Stimulated activated CD4-positive, alpha-beta T cell treated with anti-CD3 and anti-CD28 coated beads, Interleukin-1b, Interleukin-23, amount 100 ng/mL, for 24 hours (primary cell): ENCODE data around the gene WIPF3.

Experiments
- DNase-seq, 4 experiments: peaks; one replicate each; pipeline ENCODE4 v3.0.0-alpha.2; 2020; ENCODE audit warnings: low read depth in 4 of 4, low spot score in 1 of 4

Gene WIPF3

GRCh38 chr7:29808075-29808801, 1.9 kb downstream of the WIPF3 start:
- DNase-seq = no peak

GRCh38 chr7:29809533-29810155, 3.3 kb downstream of the WIPF3 start:
- no peak for DNase-seq

- no peak for DNase-seq
These were observed 4.0 kb downstream of the WIPF3 start for GRCh38 chr7:29810297-29810696.

GRCh38 chr7:29810813-29811482, 4.6 kb downstream of the WIPF3 start:
- DNase-seq = no peak

GRCh38 chr7:29811586-29811985, 5.3 kb downstream of the WIPF3 start:
- no peak for DNase-seq

GRCh38 chr7:29812185-29812876, 6.0 kb downstream of the WIPF3 start:
- DNase-seq = no peak

- no peak for DNase-seq
These were observed 9.1 kb downstream of the WIPF3 start for GRCh38 chr7:29815181-29816105.

- no peak for DNase-seq
These were observed 12.0 kb downstream of the WIPF3 start for GRCh38 chr7:29818308-29818707.

GRCh38 chr7:29825775-29826529, 19.6 kb downstream of the WIPF3 start:
- DNase-seq = no peak

- DNase-seq = no peak
These were observed 20.2 kb downstream of the WIPF3 start for GRCh38 chr7:29826530-29826822.

GRCh38 chr7:29826904-29827303, 20.6 kb downstream of the WIPF3 start:
- no peak for DNase-seq

- DNase-seq = no peak
These were observed 25.4 kb downstream of the WIPF3 start for GRCh38 chr7:29831705-29832104.

- DNase-seq = no peak
These were observed 27.6 kb downstream of the WIPF3 start for GRCh38 chr7:29833929-29834328.

GRCh38 chr7:29835718-29836117, 29.4 kb downstream of the WIPF3 start:
- no peak for DNase-seq

- DNase-seq = no peak
These were observed 33.0 kb downstream of the WIPF3 start for GRCh38 chr7:29839302-29839701.

- no peak for DNase-seq
These were observed 33.6 kb downstream of the WIPF3 start for GRCh38 chr7:29839921-29840320.

GRCh38 chr7:29840701-29841100, 34.4 kb downstream of the WIPF3 start:
- no peak for DNase-seq

GRCh38 chr7:29841926-29842701, 35.8 kb downstream of the WIPF3 start:
- no peak for DNase-seq

- no peak for DNase-seq
These were observed 36.8 kb downstream of the WIPF3 start for GRCh38 chr7:29843093-29843492.
